WTC11 (cell line): ENCODE results near the gene RFWD3.

ENCODE experiments used
- ATF3 ChIP-seq: sonication (generic); formaldehyde crosslinking; conservative IDR thresholded peaks from 2 replicates; pipeline ENCODE4 v1.8.1; 2022; ENCODE audit warnings: mild to moderate bottlenecking, missing genetic modification reagents
- CTCF ChIP-seq: fragments of 200-600 bp; IDR thresholded peaks from 2 replicates; pipeline ENCODE4 v1.8.0; 2022; ENCODE audit warnings: antibody characterized with exemption
- EMX1 ChIP-seq: fragments of 250-450 bp; sonication (Bioruptor Pico); IDR thresholded peaks from 2 replicates; pipeline ENCODE4 v1.8.0; 2021; ENCODE audit warnings: mild to moderate bottlenecking
- ETV6 ChIP-seq: sonication (generic); formaldehyde crosslinking; IDR thresholded peaks from 2 replicates; pipeline ENCODE4 v1.8.1; 2022; ENCODE audit warnings: mild to moderate bottlenecking, missing genetic modification reagents
- MAX ChIP-seq: sonication (generic); formaldehyde crosslinking; IDR thresholded peaks from 2 replicates; pipeline ENCODE4 v1.8.0; 2022; ENCODE audit warnings: mild to moderate bottlenecking, missing genetic modification reagents
- NFATC4 ChIP-seq: fragments of 250-450 bp; sonication (Bioruptor Pico); IDR thresholded peaks from 2 replicates; pipeline ENCODE4 v1.9.0; 2021; ENCODE audit warnings: mild to moderate bottlenecking
- TCF7 ChIP-seq: sonication (generic); formaldehyde crosslinking; IDR thresholded peaks from 2 replicates; pipeline ENCODE4 v1.8.0; 2022; ENCODE audit warnings: mild to moderate bottlenecking, low read depth, missing genetic modification reagents, moderate library complexity
- TP53 ChIP-seq: sonication (generic); formaldehyde crosslinking; IDR thresholded peaks from 2 replicates; pipeline ENCODE4 v1.8.1; 2023; ENCODE audit warnings: mild to moderate bottlenecking, missing genetic modification reagents
- ZNF263 ChIP-seq: sonication (generic); formaldehyde crosslinking; IDR thresholded peaks from 2 replicates; pipeline ENCODE4 v1.8.1; 2022; ENCODE audit warnings: low read depth, mild to moderate bottlenecking, moderate library complexity, missing genetic modification reagents
- ZNF281 ChIP-seq: sonication (generic); formaldehyde crosslinking; IDR thresholded peaks from 2 replicates; pipeline ENCODE4 v1.8.0; 2023; ENCODE audit warnings: mild to moderate bottlenecking, missing genetic modification reagents

- TF ChIP-seq ETV6 (CRISPR knock-in tag): no peak
- TF ChIP-seq CTCF: no peak
- TF ChIP-seq ZNF281 (CRISPR knock-in tag): no peak
- no peak for TF ChIP-seq TP53
- TF ChIP-seq TCF7: no peak
- no peak for TF ChIP-seq MAX
- no peak for TF ChIP-seq ATF3 (CRISPR knock-in tag)
- TF ChIP-seq EMX1 (CRISPR knock-in tag): no peak
- TF ChIP-seq ZNF263: no peak
- no peak for TF ChIP-seq NFATC4 (CRISPR knock-in tag)
These were observed 14.0 kb upstream of the RFWD3 start for GRCh38 chr16:74680681-74681080.
